SK-N-MC (cell line): Measurements from ENCODE around the gene EHBP1.

Experiments
- DNase-seq: peaks from one replicate; pipeline ENCODE4 v3.0.0-alpha.2; 2011; ENCODE audit warnings: low read depth, low spot score
- H3K27ac ChIP-seq: fragments of 200-600 bp; sonication (generic); 2 replicates; pipeline ENCODE4 v1.5.1; 2016; ENCODE audit warnings: mixed run types
- H3K36me3 ChIP-seq: fragments of 200-600 bp; sonication (generic); 2 replicates; pipeline ENCODE4 v1.6.1; 2017; ENCODE audit warnings: antibody characterized with exemption, low read length, mixed read lengths; ENCODE audit not compliant: insufficient read depth
- H3K4me3 ChIP-seq: fragments of 200-600 bp; sonication (generic); 2 replicates; pipeline ENCODE4 v1.5.1; 2016
- H3K9ac ChIP-seq: fragments of 200-600 bp; sonication (generic); 2 replicates; pipeline ENCODE4 v1.8.0; 2017; ENCODE audit warnings: mixed run types, mixed read lengths; ENCODE audit not compliant: insufficient read length
- H3K9me3 ChIP-seq: fragments of 200-600 bp; sonication (generic); 2 replicates; pipeline ENCODE4 v1.6.1; 2017; ENCODE audit warnings: low read depth, mild to moderate bottlenecking, antibody characterized with exemption, low read length, moderate library complexity, mixed read lengths
- EZH2 ChIP-seq: fragments of 200-600 bp; sonication (generic); IDR thresholded peaks from one replicate; pipeline ENCODE4 v1.6.1; 2017; ENCODE audit warnings: antibody characterized with exemption
- FOXP2 ChIP-seq: optimal IDR thresholded peaks from 2 replicates; pipeline ENCODE3; 2011; ENCODE audit warnings: mild to moderate bottlenecking, moderate library complexity; ENCODE audit not compliant: insufficient read depth; ENCODE audit errors: extremely low read length, control extremely low read depth
- POLR2AphosphoS5 ChIP-seq: IDR thresholded peaks from 2 replicates; pipeline ENCODE4 v1.6.1; 2012; ENCODE audit warnings: mild to moderate bottlenecking, low read depth, low read length, borderline replicate concordance

The EHBP1 gene

DNA sequence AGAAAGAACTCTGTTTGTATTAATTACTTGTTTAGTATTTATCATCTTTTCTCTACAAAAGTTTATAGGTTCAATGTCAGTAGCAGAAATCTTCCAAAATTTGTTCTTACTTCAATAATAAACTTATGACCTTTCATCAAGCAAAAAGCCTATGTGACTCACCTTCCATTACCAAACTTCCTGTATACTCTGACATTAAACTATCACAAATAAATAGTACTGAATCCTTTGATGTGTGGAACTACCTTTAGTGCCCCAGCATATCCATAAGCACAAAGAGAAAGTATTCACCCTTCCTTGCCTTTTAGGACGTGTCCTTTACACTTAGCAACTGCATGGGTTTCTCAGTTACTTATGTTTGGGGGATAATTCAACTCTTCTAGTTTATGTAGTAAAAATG, 166.0 kb downstream of the EHBP1 start:
- Histone ChIP-seq H3K9me3 (no peaks in the 10 kb centered on the region; the same call in 1 of the 2 replicates), H3K9ac (no peak overlapping the region), H3K27ac (no peak overlapping the region), H3K4me3 (no peak overlapping the region), H3K36me3 (peaks cover 26% of the 10 kb centered on the region)
- no peak for TF ChIP-seq FOXP2
- DNase-seq = no peak

DNA sequence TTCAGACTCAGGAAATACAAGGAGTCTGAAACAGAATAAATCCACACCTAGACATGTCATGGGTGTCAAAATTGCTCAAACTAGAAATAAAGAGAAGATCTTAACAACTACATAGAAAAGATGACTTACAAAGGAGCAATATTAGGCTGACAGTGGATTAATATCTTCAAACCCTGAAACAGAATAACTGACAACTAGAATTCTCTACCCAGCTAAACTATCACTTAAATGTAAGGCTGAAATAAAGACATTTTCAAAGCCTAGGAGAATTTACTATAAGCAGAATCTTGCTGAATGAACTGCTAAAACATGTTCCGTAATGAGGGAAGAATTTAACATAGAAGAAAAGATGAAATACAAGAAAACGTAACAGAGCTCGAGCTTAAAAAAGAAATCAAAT, 168.1 kb downstream of the EHBP1 start:
- H3K9me3 ChIP-seq = no peaks in the 10 kb centered on the region; the same call in 1 of the 2 replicates
- no peak overlapping the region for H3K27ac ChIP-seq
- peaks cover 44% of the 10 kb centered on the region for H3K36me3 ChIP-seq
- no peak for DNase-seq
- H3K9ac ChIP-seq = no peak overlapping the region
- no peak overlapping the region for H3K4me3 ChIP-seq
- no peak for TF ChIP-seq EZH2
- TF ChIP-seq POLR2AphosphoS5 = no peak
- no peak for TF ChIP-seq FOXP2

GRCh38 chr2:62874881-62875383, 169.4 kb downstream of the EHBP1 start:
- no peak for TF ChIP-seq EZH2
- TF ChIP-seq POLR2AphosphoS5 = no peak
- no peak for TF ChIP-seq FOXP2
- no peaks in the 10 kb centered on the region; the same call in 1 of the 2 replicates for H3K9me3 ChIP-seq
- no peak overlapping the region for H3K27ac ChIP-seq
- peaks cover 44% of the 10 kb centered on the region for H3K36me3 ChIP-seq
- no peak for DNase-seq
- H3K4me3 ChIP-seq = no peak overlapping the region
- H3K9ac ChIP-seq = no peak overlapping the region

DNA sequence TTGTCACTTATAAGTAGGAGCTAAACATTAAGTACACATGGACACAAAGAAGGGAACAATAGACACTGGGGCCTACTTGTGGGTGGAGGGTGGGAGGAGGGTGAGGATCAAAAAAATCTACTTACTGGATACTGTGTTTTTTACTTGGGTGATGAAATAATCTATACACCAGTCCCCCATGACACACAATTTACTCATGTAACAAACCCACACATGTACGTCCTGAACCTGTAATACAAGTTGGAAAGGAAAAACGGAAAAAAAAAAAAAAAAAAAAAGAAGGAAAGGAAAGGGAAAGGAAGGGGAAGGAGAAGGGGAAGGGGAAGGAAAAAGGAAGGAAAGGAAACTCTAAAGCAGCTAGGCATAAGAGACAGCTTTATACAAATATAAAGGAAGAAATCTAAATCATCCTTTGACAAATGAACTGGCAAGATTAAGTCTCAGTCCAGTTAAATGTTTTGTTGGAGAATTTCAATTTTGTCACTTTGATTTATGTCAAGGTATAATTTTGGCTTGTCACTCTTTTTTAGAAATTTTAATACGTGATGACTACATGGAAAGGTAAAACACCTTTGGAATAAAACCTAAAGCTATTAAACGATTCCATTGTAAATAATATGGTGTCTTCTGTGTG, 175.8 kb downstream of the EHBP1 start:
- no peak overlapping the region for H3K4me3 ChIP-seq
- no peak for DNase-seq
- no peak overlapping the region for H3K9ac ChIP-seq
- H3K36me3 ChIP-seq = peaks cover 20% of the 10 kb centered on the region
- H3K27ac ChIP-seq = no peak overlapping the region
- TF ChIP-seq FOXP2 (no peak), POLR2AphosphoS5 (no peak), EZH2 (no peak)
- H3K9me3 ChIP-seq = no peaks in the 10 kb centered on the region

GRCh38 chr2:62883629-62884028, 178.1 kb downstream of the EHBP1 start:
- no peak overlapping the region for H3K27ac ChIP-seq
- no peak overlapping the region for H3K9ac ChIP-seq
- TF ChIP-seq POLR2AphosphoS5 (no peak), FOXP2 (no peak), EZH2 (no peak)
- H3K4me3 ChIP-seq = no peak overlapping the region
- H3K36me3 ChIP-seq = no peaks in the 10 kb centered on the region
- no peak for DNase-seq
- H3K9me3 ChIP-seq = no peaks in the 10 kb centered on the region

DNA sequence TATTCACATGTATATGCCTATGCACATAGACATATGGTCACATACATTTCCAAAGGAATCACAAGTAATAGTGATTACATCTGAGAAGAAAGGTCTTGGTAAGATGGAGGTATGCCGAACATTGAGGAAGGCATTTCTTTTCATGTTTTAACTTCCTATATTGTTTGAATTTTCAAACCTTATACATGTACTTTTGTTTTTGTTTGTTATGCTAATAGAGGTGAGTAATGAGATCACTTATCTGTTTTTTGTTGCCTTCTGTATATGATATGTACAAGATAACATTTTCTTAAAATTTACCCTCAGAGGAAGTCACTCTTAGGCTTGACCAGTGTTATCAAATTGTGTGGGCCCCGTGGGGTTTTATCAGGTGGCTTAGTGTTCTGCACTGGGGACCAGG, 178.6 kb downstream of the EHBP1 start:
- Histone ChIP-seq H3K4me3 (no peak overlapping the region), H3K9ac (no peak overlapping the region), H3K9me3 (no peaks in the 10 kb centered on the region), H3K27ac (no peak overlapping the region), H3K36me3 (no peaks in the 10 kb centered on the region)
- no peak for TF ChIP-seq FOXP2
- DNase-seq = no peak

GRCh38 chr2:62884514-62884913, 179.0 kb downstream of the EHBP1 start:
- no peaks in the 10 kb centered on the region for H3K9me3 ChIP-seq
- TF ChIP-seq FOXP2 (no peak), POLR2AphosphoS5 (no peak), EZH2 (no peak)
- no peak for DNase-seq
- no peak overlapping the region for H3K9ac ChIP-seq
- H3K4me3 ChIP-seq = no peak overlapping the region
- H3K27ac ChIP-seq = no peak overlapping the region
- H3K36me3 ChIP-seq = no peaks in the 10 kb centered on the region

- Histone ChIP-seq H3K9ac (no peak overlapping the region), H3K36me3 (no peaks in the 10 kb centered on the region), H3K27ac (no peak overlapping the region), H3K4me3 (no peak overlapping the region), H3K9me3 (no peaks in the 10 kb centered on the region)
- DNase-seq = no peak
- TF ChIP-seq POLR2AphosphoS5 (no peak), EZH2 (no peak), FOXP2 (no peak)
Observed at GRCh38 chr2:62894966-62895631, 189.6 kb downstream of the EHBP1 start.
